H1 (cell line): ENCODE data around the gene ZNF593.

Source experiments
- CHD2 ChIP-seq: IDR thresholded peaks from 2 replicates; pipeline ENCODE4 v1.6.1; 2012; ENCODE audit warnings: low read length, improper control_type of control experiment
- EGR1 ChIP-seq: IDR thresholded peaks from 2 replicates; pipeline ENCODE4 v1.6.1; 2011; ENCODE audit warnings: low read depth, low read length, borderline replicate concordance
- TF ChIP-seq, protein P1 (sequence below): IDR thresholded peaks from 2 replicates; pipeline ENCODE4 v1.6.1; 2011; ENCODE audit warnings: low read depth, mild to moderate bottlenecking, low read length; ENCODE audit not compliant: insufficient read depth

DNA sequence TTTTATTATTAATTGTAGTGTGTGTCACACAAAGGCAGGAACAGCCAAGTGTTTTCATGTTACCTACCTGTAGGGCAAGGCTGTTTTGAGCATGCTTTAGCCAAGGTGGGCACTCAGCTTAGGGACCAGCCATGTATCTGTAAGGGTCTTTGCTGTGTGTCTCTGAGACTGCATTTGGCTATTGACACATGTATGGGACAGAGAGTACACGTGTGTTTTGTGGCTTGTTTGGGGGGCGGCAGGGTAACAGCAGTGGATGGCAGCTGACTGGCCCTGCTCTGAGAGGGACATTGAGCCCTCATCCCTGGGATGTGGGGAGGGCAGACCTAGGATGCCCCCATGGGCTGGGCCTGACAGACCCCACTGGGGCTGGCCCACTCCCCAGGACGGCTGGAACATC, 27.6 kb downstream of the ZNF593 start:
- no peak for TF ChIP-seq CHD2
- no peak for TF ChIP-seq EGR1
- TF ChIP-seq, protein P1, sequence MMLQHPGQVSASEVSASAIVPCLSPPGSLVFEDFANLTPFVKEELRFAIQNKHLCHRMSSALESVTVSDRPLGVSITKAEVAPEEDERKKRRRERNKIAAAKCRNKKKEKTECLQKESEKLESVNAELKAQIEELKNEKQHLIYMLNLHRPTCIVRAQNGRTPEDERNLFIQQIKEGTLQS: no peak
